GM18505 (cell line): ENCODE data around the gene IPPK.

Experiments used
- ATAC-seq: cut with Tn5 transposase; IDR thresholded peaks from one replicate; pipeline ENCODE4 v1.9.1; 2021; ENCODE audit not compliant: unreplicated experiment
- POLR2A ChIP-seq: IDR thresholded peaks from 4 replicates; pipeline ENCODE4 v1.6.1; 2011; ENCODE audit warnings: borderline replicate concordance; ENCODE audit not compliant: insufficient read depth, insufficient read length; ENCODE audit errors: extremely low read depth

IPPK gene

GRCh38 chr9:92659601-92660000 lies 10.3 kb downstream of the IPPK start:
- no peak for ATAC-seq
- no peak for TF ChIP-seq POLR2A

- no peak for TF ChIP-seq POLR2A
- ATAC-seq = no peak
These were observed 11.3 kb downstream of the IPPK start for GRCh38 chr9:92658611-92659010.

DNA sequence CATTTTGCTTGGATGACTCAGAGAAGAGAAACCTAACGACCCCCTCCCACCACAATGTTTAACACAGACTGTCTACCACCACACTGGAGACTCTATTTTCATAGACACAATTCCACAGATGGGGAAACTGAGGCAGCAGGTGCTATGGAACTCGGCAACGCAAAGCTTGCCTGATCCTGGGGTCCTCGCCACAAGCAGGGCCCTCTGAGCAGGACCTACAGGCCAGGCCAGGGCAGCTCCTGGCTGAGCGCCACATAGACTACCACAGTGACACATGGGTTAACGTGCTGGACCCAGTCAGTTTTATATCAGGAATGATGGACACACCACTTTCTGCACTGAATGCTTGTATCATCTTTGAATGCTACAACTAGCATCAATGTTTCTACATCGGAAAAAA lies 11.8 kb downstream of the IPPK start:
- ATAC-seq = no peak
- TF ChIP-seq POLR2A = no peak

DNA sequence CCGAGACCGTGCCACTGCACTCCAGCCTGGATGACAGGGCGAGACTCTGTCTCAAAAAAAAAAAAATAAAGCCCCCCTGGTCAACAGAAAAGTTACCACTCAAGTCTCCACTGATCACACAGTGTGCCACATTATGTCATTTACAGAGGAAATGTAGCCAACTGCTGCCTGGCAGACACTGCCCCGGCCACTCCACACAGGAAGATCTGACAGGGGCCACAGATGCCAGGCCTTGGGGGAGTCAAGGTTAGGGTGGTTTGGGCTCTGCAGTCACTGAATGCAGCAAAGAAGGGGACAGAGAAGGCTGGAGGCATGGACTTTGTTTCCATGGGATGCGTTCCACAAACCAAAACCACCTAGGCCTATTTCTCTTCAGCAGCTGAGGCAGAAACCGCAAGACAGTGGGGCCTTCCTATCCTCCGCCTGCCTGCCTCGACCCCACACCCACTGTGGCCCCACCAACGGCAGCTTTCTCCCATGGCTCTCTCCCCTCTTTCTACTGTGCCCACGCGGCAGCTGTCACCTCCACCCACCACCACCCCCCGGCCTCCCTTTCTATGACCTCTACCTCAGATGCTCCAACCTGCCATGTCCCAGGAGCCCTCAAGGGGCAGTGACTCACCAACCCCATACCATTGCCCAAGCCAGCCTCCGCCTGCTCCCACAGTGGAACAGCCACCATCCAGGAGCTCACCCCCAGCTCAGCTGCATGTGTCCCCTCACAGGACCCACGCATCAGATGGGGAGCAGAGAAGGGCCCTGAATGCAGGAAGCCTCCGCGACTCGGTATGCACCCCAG lies 12.4 kb downstream of the IPPK start:
- no peak for ATAC-seq
- TF ChIP-seq POLR2A = no peak

DNA sequence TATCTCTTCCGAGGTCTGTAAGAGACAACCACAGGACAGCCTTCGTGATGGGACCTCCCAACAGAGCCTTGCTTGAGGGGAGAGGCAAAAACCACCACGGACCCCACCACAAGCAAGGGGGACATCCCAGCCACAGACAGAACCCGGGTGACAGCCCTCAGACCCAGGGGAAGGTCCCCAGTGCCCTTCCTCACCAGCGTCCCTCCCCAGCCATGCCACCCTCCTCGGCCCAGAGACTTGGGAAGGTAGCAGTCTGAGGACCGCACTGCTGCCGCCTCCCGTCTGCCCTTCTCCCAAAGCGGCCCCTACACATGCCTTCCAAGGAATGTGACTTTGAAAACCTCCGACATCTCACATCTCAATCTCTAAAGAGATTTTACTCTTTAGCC lies 13.4 kb downstream of the IPPK start:
- TF ChIP-seq POLR2A = no peak
- no peak for ATAC-seq

DNA sequence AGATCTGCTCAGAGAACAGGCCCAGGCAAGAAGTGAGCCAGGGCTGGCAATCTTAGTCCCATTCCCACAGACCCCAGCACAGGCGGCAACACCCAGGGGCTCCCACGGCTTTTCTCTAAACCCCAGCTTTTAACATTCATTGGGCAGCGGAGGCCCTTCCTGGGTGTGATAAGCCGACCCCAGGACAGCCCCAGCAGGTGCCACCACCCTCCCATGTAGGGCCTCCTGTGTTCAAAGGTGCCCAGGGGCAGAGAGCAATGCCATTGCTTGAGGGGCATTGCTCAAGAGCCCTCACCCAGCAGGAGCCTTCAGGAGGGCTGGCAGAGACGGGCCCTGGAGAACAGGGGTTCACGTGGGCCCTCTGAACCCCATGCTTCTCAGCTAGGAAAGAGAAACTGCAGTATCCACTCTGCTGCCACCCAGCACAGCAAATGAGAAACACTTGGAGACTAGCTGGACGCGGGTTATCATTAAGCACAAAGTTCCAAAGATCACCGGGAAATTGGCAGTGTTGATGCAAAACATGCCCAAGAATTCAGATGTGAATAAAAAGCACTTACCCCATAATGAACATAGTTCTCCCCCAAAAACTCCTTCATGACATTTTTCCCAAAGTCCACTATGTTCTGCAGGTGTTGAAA lies 13.9 kb downstream of the IPPK start:
- ATAC-seq = no peak
- no peak for TF ChIP-seq POLR2A

- TF ChIP-seq POLR2A = no peak
- ATAC-seq = no peak
These were observed 14.6 kb downstream of the IPPK start for GRCh38 chr9:92655366-92655765.

GRCh38 chr9:92654481-92655301 lies 15.2 kb downstream of the IPPK start:
- TF ChIP-seq POLR2A = no peak
- ATAC-seq = no peak

DNA sequence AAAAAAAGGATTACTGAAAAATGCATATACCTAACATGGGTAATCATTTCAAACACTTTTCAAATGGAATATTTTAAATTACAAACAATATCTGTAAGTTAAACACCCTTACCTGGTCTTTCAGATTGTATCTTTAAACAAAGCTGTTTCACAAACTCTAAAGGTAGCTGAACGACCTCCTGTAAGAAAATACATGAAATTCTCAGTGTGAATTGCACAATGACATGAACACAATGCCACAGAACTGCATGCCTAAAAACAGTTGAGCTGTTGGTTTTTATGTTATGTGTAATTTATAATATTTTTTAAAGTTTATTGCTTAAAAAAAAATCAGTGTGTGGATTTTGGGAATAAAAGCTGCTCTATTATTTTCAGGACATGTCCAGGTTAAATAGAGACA lies 17.5 kb downstream of the IPPK start:
- TF ChIP-seq POLR2A = no peak
- ATAC-seq = no peak

GRCh38 chr9:92650839-92651621 lies 18.9 kb downstream of the IPPK start:
- ATAC-seq = no peak
- no peak for TF ChIP-seq POLR2A

GRCh38 chr9:92650296-92650695 lies 19.6 kb downstream of the IPPK start:
- ATAC-seq = no peak
- TF ChIP-seq POLR2A = no peak

GRCh38 chr9:92649007-92649406 lies 20.9 kb downstream of the IPPK start:
- no peak for TF ChIP-seq POLR2A
- no peak for ATAC-seq

DNA sequence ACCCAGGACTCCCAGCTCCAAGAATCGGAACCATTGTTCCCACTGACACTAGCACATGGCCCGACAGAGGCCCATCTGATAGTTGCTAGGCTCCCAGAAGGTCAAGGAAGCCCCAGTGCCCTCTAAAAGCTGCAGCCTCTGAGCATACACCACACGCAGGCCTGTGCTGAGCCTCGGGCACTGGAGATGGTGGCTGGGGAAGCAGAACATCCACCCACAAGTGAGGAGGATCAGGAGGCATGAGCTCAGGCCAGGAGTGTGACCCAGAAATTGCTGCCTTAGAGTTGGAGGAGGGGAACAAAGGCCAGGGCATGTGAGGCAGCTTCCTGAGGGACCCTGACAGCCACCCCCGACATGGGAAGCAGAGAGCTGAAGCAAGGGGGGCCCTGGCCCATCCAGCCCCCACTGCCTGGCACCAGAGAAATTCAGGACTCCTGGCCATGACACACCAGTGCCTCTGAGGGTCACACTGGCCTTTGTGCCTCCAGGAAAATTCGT lies 21.4 kb downstream of the IPPK start:
- no peak for ATAC-seq
- no peak for TF ChIP-seq POLR2A

DNA sequence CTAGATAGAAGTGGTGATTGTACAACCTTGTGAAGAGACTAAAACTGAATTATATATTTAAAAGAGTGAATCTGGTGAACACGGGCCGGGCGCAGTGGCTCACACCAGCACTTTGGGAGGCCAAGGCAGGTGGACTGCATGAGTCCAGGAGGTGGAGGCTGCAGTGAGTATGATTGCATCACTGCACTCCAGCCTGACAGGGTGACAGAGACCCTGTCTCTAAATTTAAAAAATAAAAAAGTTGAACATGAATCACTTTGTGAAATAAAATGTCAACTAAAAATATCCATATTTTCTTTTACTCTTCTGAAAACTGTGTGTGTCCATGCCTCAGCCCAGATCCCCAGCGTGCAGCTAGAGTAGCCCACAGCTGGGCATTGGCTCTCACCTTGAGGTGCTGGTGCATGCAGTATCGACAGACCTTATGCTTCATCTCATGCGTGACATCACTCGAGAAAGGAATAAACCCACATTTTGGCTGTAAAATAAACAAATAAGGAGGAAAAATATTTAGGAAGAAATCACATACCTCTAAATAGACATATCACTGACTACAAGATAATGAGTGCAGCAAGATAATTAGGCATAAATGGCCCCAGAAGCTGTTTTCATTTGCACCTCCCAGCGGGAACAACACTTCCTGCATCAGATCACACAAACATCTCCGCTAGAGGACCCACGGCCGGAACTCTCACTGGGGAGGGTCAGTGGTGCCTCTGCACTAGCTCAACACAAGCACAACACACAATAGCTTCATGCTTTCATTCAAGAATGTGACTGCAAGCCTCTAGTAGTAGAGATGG lies 22.1 kb downstream of the IPPK start:
- no peak for TF ChIP-seq POLR2A
- no peak for ATAC-seq
